NCI-H2196 (cell line): Measurements from ENCODE around the gene ATP2C2.

Experiments used
- DNase-seq: peaks from one replicate; lab custom pipeline; 2025; ENCODE audit not compliant: unreplicated experiment; lab: John Stamatoyannopoulos, UW

The ATP2C2 gene

DNA sequence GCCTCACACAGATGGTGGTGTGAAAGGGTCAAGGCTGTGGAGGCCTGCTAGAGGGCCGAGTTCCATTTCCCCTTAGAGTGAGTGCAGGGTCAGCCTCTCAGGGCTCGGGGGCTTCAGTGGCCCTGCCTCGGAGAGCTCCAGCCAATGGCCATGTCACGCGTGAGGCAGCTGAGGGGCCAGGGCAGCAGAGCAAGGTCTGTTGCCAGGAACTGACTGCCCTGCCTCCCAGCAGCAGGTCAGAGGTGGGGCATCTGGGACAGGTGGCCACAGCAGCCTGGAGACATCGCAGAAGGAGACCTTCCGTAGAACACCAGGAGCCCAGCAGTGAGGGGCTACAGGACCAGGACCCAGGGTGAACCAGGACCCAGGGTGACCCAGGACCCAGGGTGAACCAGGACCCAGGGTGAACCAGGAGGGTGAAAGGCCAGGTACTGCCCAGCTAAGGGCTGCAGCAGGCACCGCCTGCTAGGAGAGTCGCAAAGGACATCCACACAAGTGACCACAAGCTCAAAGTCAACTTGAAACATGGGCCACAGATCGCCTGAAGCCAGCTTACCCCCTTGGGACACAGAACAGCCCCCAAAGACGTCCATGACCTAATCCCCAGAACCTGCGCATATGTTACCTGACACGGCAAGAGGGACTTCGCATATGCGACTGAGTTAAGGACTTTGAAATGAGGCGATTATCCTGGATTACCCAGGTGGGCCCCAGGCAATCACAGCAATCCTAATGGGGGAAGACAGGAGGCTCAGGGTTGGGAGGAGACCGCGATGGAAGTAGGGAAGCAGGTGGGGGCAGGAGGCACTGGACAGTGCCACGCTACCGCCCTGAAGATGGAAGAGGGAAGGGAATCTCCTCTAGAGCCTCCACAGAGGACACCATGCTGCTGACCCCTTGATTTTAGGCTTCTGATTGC lies 141.0 kb downstream of the ATP2C2 start:
- no peak for DNase-seq

DNA sequence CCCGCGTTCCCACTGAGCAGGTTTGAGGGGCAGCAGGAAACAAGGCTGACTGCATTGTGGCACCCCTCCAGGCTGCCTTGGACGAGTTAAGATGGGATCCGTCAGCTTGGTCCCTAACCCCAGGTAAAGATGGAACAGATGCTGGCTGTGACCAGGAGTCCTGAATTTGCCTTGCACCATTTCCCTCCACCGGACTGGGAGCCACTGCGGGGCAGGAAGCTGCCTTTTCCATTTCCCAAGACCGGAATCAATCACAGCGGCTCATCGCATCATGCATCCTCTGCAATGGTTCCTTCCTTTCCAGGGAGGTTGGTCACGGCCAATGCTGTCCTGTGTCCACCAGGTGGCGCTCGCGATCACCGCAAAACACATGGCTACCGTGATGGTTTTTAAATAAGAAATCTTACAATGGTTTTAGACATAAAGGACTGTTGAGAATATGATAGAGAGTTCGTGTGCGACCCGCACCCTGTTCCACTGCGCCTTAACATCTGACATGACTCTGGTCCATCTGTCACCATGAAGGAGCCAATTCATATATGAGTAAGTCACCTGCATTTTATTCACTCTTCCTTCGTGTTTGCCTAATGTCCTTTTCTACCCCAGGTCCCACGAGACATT lies 143.0 kb downstream of the ATP2C2 start:
- peak; percentile 62 for DNase-seq

DNA sequence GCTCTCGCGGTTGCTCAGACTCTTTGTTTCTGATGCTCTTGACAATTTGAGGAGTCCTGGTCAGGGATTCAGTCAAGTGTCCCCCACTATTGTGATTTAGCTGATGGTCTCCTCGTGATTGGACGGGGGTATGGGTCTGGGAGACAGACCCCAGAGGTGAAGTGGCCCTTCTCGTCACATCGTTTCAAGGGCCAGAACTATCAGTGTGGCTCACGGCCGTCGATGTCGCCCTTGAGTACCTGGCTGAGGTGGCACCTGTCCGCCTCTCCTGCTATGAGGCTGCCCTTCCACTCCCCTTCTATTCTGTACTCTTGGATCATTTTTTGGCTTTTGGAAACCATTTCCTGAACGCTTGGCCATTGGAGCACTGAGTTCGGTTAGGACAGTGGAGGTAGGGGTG lies 143.5 kb downstream of the ATP2C2 start:
- no peak for DNase-seq

DNA sequence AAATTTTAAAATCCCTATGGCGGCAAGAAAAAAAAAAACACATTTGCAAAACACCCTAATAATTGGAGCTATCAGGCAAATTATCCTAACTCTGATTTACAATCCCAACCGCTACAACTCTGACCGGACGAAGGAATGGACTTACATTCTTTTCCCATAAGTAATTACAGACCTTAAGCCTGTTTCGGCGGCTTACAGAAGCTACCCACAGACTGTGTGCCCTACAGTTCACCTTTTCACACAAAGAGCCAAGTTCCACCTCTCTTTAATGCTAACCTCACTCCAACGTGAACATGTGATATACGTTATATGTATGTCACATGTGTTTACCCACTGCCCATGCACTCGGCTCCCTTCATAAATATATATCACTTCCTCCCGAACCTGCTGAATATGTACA lies 144.8 kb downstream of the ATP2C2 start:
- DNase-seq = no peak

DNA sequence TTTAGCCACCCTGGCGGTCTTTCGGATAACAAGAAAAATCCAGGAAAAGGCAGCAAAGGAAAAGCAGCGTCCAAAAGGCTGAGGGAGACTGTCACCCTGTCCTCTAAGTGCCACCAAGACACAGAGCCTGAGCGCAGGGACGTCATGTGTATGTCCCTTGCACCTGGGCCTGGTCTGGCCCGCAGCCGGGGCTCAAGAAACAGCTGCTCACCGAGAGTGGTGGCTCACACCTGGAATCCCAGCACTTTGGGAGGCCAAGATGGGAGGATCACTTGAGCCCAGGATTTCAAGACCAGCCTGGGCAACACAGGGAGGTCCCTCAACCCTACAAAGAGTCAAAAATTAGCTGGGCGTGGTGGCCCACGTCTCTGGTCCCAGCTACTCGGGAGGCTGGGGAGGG lies 145.3 kb downstream of the ATP2C2 start:
- DNase-seq = no peak
